Esophagus squamous epithelium (tissue), 4 donors: ENCODE results near the gene ALKBH2.

Experiments
- POLR2A ChIP-seq, 4 donors: fragments of 450-650 bp; IDR thresholded peaks; one replicate each; pipeline ENCODE4 v1.6.1; 2017; ENCODE audit warnings: antibody characterized with exemption in 4 of 4, mild to moderate bottlenecking in 4 of 4, moderate library complexity in 3 of 4
- TF ChIP-seq, protein P1 (sequence below), 6 experiments: fragments of 450-650 bp in 4 of 6; fragments of 200-600 bp in 2 of 6; sonication (generic) in 2 of 6; IDR thresholded peaks; one replicate each; pipeline ENCODE4 v1.5.1; 2016 to 2019; ENCODE audit warnings: antibody characterized with exemption in 6 of 6, mild to moderate bottlenecking in 4 of 6, moderate library complexity in 4 of 6

DNA sequence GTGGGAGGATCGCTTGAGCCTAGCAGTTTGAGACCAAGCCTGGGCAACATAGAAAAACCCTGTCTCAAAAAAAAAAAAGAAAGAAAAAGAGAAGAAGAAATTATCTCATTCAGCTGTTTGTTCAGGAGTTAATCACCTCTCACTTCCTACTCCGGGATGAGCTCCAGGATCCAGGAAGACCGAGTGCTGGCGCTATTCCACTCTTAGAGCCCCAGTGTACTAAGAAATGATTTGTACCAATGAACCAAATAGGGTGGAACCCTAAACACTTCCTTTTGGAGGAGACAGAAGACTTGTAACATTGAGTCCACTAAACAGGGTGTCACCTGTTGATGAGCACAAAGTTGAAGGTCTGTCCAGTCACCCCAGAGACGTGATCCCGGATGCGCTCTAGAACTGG, 3.6 kb downstream of the ALKBH2 start:
- TF ChIP-seq, protein P1, sequence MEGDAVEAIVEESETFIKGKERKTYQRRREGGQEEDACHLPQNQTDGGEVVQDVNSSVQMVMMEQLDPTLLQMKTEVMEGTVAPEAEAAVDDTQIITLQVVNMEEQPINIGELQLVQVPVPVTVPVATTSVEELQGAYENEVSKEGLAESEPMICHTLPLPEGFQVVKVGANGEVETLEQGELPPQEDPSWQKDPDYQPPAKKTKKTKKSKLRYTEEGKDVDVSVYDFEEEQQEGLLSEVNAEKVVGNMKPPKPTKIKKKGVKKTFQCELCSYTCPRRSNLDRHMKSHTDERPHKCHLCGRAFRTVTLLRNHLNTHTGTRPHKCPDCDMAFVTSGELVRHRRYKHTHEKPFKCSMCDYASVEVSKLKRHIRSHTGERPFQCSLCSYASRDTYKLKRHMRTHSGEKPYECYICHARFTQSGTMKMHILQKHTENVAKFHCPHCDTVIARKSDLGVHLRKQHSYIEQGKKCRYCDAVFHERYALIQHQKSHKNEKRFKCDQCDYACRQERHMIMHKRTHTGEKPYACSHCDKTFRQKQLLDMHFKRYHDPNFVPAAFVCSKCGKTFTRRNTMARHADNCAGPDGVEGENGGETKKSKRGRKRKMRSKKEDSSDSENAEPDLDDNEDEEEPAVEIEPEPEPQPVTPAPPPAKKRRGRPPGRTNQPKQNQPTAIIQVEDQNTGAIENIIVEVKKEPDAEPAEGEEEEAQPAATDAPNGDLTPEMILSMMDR (IDR thresholded peaks at IDR 0.05): no peak
- no peak for TF ChIP-seq POLR2A (IDR thresholded peaks at IDR 0.05)
